ENCODE results near the gene MRPL10. TPM values are rescaled to one million over a fixed set of nuclear protein-coding genes. Genes with fewer than 3 reads are reported as not detected.
A peak's percentile ranks its signal among the peaks of the same experiment; 100 is the strongest.

The MRPL10 gene
- total and polyA plus RNA-seq, 10 of the 15 experiments (the other 5 are each of a cell fraction or from before 2014, with no cell fraction given): 18.9 to 61.9 (median 47.3) TPM

GRCh38 chr17:47852113-47852949, 21.0 kb upstream of the MRPL10 start (continued):
- TF ChIP-seq ZBTB40 (IDR thresholded peaks at IDR 0.05; ENCODE audit: borderline replicate concordance): no peak
- no peak for TF ChIP-seq PBX3 (IDR thresholded peaks at IDR 0.05; ENCODE audit: insufficient replicate concordance, low read depth, low read length)
- no peak for TF ChIP-seq MAX (IDR thresholded peaks at IDR 0.05; ENCODE audit: low read depth, low read length)
- 0 out of 2 replicates have a peak, but pooled peaks have one; percentile 32 for TF ChIP-seq RELB (IDR thresholded peaks at IDR 0.05; ENCODE audit: low read depth)
- TF ChIP-seq E2F4 (IDR thresholded peaks at IDR 0.05; ENCODE audit: low read depth, low read length): no peak
- TF ChIP-seq MLLT1 (IDR thresholded peaks at IDR 0.05): 0 out of 2 replicates have a peak, but pooled peaks have one; percentile 16
- TF ChIP-seq EED (IDR thresholded peaks at IDR 0.05; ENCODE audit: low read depth): peak; percentile 29; the same call in 1 of the 2 replicates
- TF ChIP-seq HSF1 (IDR thresholded peaks at IDR 0.05; ENCODE audit: low read depth, low read length): no peak
- no peak for TF ChIP-seq JUND (IDR thresholded peaks at IDR 0.05; ENCODE audit: low read depth, low read length)
- TF ChIP-seq ZZZ3 (IDR thresholded peaks at IDR 0.05; ENCODE audit: control insufficient read depth, insufficient read length, low read depth): no peak
- no peak for TF ChIP-seq BCL11A (IDR thresholded peaks at IDR 0.05; ENCODE audit: low read depth, low read length)
- TF ChIP-seq SMAD1 (IDR thresholded peaks at IDR 0.05; ENCODE audit: low read depth, partially characterized antibody): no peak
- TF ChIP-seq POU2F2 (IDR thresholded peaks at IDR 0.05; ENCODE audit: borderline replicate concordance, low read depth, low read length): no peak
- no peak for TF ChIP-seq YBX1 (IDR thresholded peaks at IDR 0.05)
- no peak for TF ChIP-seq POLR2AphosphoS2 (IDR thresholded peaks at IDR 0.05; ENCODE audit: low read depth, low read length)
- TF ChIP-seq HCFC1 (IDR thresholded peaks at IDR 0.05; ENCODE audit: low read length): no peak
- TF ChIP-seq RUNX3 (IDR thresholded peaks at IDR 0.05; ENCODE audit: low read length): peak; percentile 31; the same call in 1 of the 2 replicates
